OCI-LY3 (cell line): Measurements from ENCODE around the gene LINGO4.
A peak's percentile ranks its signal among the peaks of the same experiment; 100 is the strongest.
"Not testable (repeated sequence)": the region's sequence is repeated elsewhere in the genome, so short reads cannot be mapped to it uniquely, and the experiment has no call there.

Experiments used
- H2AFZ ChIP-seq: fragments of 200-600, 300-600 bp; shearing (Covaris generic); 2 replicates; pipeline ENCODE4 v1.6.0; 2014; ENCODE audit warnings: antibody characterized with exemption, low read depth, low read length
- H3K27ac ChIP-seq: fragments of 200-600, 300-600 bp; sonication (generic); 2 replicates; pipeline ENCODE4 v1.5.1; 2014; ENCODE audit warnings: mild to moderate bottlenecking, low read length, moderate library complexity, mixed read lengths
- H3K27me3 ChIP-seq: fragments of 200-600, 300-600 bp; sonication (generic); 2 replicates; pipeline ENCODE4 v1.6.1; 2014; ENCODE audit warnings: low read depth, low read length, mixed read lengths
- H3K36me3 ChIP-seq: fragments of 200-600, 300-600 bp; sonication (generic); replicated peaks from 2 replicates; pipeline ENCODE3; 2014; ENCODE audit warnings: low read depth, low read length, mixed read lengths
- H3K4me1 ChIP-seq: fragments of 300-600, 200-600 bp; sonication (generic); 2 replicates; pipeline ENCODE4 v1.6.1; 2014; ENCODE audit warnings: low read length, mixed read lengths
- H3K4me2 ChIP-seq: fragments of 200-600, 300-600 bp; sonication (generic); 2 replicates; pipeline ENCODE4 v1.6.1; 2014; ENCODE audit warnings: low read length, mixed read lengths
- H3K4me3 ChIP-seq: fragments of 300-600, 200-600 bp; sonication (generic); 2 replicates; pipeline ENCODE4 v1.5.1; 2014; ENCODE audit warnings: antibody characterized with exemption, mild to moderate bottlenecking, low read length, moderate library complexity
- H3K79me2 ChIP-seq: fragments of 300-600, 200-600 bp; shearing (Covaris generic); 2 replicates; pipeline ENCODE4 v1.6.1; 2014; ENCODE audit warnings: mild to moderate bottlenecking, low read length, mixed read lengths
- H3K9ac ChIP-seq: fragments of 300-600, 200-600 bp; shearing (Covaris generic); 2 replicates; pipeline ENCODE4 v1.6.0; 2014; ENCODE audit warnings: mild to moderate bottlenecking, low read length, moderate library complexity
- H3K9me3 ChIP-seq: fragments of 200-600, 300-600 bp; shearing (Covaris generic); 2 replicates; pipeline ENCODE4 v1.6.1; 2014; ENCODE audit warnings: low read length, mixed read lengths; ENCODE audit not compliant: insufficient read depth
- H4K20me1 ChIP-seq: fragments of 200-600, 300-600 bp; sonication (generic); 2 replicates; pipeline ENCODE4 v1.6.1; 2016; ENCODE audit warnings: low read length, mixed read lengths; ENCODE audit not compliant: insufficient read depth
- EZH2phosphoT487 ChIP-seq: fragments of 200-600 bp; shearing (Covaris generic); IDR thresholded peaks from 2 replicates; pipeline ENCODE4 v1.6.1; 2018; ENCODE audit warnings: antibody characterized with exemption, mixed run types, low read depth
- TF ChIP-seq, protein P1 (sequence below): fragments of 200-600, 300-600 bp; sonication (generic); IDR thresholded peaks from 2 replicates; pipeline ENCODE4 v1.5.1; 2014; ENCODE audit warnings: antibody characterized with exemption, low read length, low read depth

LINGO4 gene

DNA sequence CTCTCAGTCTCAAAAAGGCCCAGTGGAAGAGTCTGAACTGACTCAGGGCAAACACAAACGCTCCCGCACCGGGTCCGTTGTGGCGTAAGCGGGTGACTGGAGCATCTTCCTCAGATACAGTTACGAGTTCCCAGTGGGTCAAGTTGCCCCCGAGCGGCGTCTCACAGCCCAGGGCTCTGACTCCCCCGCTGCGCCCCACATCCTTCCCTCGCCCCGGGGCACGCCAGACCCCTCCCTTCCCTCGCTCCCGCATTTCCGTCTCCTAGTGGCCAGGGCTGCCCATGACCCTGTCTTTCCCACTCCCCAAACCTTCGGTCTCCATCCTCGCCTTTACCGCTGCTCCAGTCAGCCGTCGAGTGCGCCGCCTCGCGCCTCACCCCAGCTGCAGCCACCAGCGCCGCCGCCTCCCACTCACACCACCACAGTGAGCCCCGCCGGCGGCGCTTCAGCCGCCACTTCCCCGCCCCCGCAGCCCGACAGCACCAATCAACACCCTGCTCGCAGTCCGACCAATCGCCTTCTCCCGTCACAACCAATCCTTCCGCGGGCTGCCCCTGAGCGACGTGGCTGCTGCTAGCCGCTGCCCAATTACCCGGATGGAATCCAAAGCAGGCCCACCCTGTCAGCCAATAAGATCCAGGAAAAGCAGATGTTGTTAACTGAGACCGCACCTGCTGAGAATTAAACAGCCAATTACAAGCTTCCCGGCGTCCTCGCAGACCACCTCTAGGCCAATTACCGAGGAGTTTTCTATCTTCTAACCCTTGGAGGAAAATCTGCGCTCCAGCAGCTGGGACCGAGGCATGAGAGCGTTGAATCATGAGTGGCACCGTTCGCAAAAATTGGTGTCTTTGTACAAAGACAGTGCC lies 14.9 kb downstream of the LINGO4 start, which contains the start of gene TDRKH:
Gene TDRKH (minus strand): TSS at position 430 of the 869 bp plus-strand sequence. CDS start 7,478 bp downstream, outside the sequence.
- no peaks in the 10 kb centered on the region for H4K20me1 ChIP-seq
- no peaks in the 10 kb centered on the region for H3K9me3 ChIP-seq
- peak within 1 kb of the TSS; percentile 99 for H2AFZ ChIP-seq
- peak within 1 kb of the TSS; percentile 59 for H3K9ac ChIP-seq
- H3K27me3 ChIP-seq = no peaks in the 10 kb centered on the region
- no peaks in the 10 kb centered on the region for H3K36me3 ChIP-seq
- no peak within 1 kb of the TSS for H3K27ac ChIP-seq
- peak within 1 kb of the TSS; percentile 85 for H3K4me2 ChIP-seq
- peak within 1 kb of the TSS; percentile 88 for H3K4me3 ChIP-seq
- peaks cover 5% of the 10 kb centered on the region for H3K4me1 ChIP-seq
- no peaks in the 10 kb centered on the region for H3K79me2 ChIP-seq
- TF ChIP-seq EZH2phosphoT487 = no peak
- TF ChIP-seq, protein P1, sequence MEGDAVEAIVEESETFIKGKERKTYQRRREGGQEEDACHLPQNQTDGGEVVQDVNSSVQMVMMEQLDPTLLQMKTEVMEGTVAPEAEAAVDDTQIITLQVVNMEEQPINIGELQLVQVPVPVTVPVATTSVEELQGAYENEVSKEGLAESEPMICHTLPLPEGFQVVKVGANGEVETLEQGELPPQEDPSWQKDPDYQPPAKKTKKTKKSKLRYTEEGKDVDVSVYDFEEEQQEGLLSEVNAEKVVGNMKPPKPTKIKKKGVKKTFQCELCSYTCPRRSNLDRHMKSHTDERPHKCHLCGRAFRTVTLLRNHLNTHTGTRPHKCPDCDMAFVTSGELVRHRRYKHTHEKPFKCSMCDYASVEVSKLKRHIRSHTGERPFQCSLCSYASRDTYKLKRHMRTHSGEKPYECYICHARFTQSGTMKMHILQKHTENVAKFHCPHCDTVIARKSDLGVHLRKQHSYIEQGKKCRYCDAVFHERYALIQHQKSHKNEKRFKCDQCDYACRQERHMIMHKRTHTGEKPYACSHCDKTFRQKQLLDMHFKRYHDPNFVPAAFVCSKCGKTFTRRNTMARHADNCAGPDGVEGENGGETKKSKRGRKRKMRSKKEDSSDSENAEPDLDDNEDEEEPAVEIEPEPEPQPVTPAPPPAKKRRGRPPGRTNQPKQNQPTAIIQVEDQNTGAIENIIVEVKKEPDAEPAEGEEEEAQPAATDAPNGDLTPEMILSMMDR = peak; percentile 36

DNA sequence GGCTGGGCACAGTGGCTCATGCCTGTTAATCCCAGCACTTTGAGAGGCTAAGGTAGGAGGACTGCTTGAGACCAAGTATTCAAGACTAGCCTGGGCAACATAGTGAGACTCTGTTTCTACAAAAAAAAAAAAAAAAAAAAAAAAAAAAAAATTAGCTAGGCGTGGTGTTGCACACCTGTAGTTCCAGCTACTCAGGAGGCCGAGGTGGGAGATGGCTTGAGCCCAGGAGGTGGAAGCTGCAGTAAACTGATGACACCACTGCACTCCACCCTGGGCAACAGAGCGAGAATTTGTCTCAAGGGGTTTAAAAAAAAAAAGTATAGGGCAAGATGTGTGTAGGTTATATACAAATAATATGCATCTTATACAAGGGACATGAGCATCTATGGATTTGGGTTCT lies 17.5 kb downstream of the LINGO4 start:
- Histone ChIP-seq H3K4me2 (no peak overlapping the region), H3K4me3 (no peak overlapping the region), H3K27ac (no peak overlapping the region), H3K4me1 (peaks cover 5% of the 10 kb centered on the region), H2AFZ (no peak overlapping the region), H3K36me3 (no peaks in the 10 kb centered on the region), H3K9me3 (no peaks in the 10 kb centered on the region), H4K20me1 (no peaks in the 10 kb centered on the region), H3K9ac (no peak overlapping the region), H3K27me3 (peaks cover 3% of the 10 kb centered on the region; the same call in 1 of the 2 replicates), H3K79me2 (no peaks in the 10 kb centered on the region)
- TF ChIP-seq, protein P1 = no peak
- TF ChIP-seq EZH2phosphoT487 = no peak

DNA sequence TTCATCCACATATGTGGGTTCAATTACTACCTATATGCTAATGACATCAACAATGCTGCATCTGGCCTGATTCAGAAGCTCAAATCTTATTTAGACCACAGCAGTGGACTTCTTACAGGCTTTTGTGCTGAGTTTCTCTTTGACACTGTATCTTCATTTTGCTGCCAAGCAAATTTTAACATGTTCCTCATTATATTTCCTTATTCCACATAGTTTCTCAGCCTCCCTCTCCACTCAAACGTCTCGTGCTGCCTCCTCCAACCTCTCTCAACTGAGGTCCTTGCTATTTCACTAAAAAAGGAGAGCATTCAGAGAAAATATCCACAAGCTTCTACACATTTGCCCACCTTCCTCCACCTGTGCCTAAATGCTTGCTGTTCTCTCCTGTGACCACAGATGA lies 21.4 kb downstream of the LINGO4 start:
- Histone ChIP-seq H3K36me3 (no peaks in the 10 kb centered on the region), H3K4me3 (no peak overlapping the region), H3K27me3 (peaks cover 3% of the 10 kb centered on the region; the same call in 1 of the 2 replicates), H4K20me1 (no peaks in the 10 kb centered on the region), H3K9ac (no peak overlapping the region), H3K4me1 (0 out of 2 replicates have a peak, but pooled peaks cover 3% of the 10 kb centered on the region), H3K79me2 (no peaks in the 10 kb centered on the region), H3K4me2 (no peak overlapping the region), H3K27ac (no peak overlapping the region), H3K9me3 (no peaks in the 10 kb centered on the region), H2AFZ (no peak overlapping the region)
- TF ChIP-seq, protein P1 = no peak
- TF ChIP-seq EZH2phosphoT487 = no peak

DNA sequence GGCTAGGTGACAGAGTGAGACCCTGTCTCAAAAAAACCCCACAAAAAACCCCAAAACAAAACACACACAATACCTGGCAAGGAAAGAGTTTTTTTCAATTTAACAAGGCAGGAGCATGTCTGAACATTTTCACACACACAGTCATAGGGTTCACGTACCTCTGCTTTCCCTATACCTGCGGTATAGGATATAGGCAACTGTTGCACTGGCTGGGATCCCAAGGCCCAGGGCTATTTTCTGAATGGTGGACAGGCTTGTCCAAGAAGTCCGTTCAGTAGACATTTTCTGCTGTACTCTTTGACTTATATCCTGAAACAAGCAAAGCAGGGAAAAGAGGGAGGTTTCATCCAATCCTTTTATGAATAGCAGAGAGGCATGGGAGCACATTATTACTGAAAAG lies 22.5 kb downstream of the LINGO4 start:
- Histone ChIP-seq H3K27me3 (peaks cover 3% of the 10 kb centered on the region; the same call in 1 of the 2 replicates), H3K36me3 (no peaks in the 10 kb centered on the region), H3K27ac (no peak overlapping the region), H3K4me3 (no peak overlapping the region), H3K9ac (no peak overlapping the region), H3K4me2 (no peak overlapping the region), H3K79me2 (no peaks in the 10 kb centered on the region), H3K4me1 (0 out of 2 replicates have a peak, but pooled peaks cover 3% of the 10 kb centered on the region), H3K9me3 (no peaks in the 10 kb centered on the region), H4K20me1 (no peaks in the 10 kb centered on the region), H2AFZ (no peak overlapping the region)
- TF ChIP-seq, protein P1 = no peak
- TF ChIP-seq EZH2phosphoT487 = no peak

DNA sequence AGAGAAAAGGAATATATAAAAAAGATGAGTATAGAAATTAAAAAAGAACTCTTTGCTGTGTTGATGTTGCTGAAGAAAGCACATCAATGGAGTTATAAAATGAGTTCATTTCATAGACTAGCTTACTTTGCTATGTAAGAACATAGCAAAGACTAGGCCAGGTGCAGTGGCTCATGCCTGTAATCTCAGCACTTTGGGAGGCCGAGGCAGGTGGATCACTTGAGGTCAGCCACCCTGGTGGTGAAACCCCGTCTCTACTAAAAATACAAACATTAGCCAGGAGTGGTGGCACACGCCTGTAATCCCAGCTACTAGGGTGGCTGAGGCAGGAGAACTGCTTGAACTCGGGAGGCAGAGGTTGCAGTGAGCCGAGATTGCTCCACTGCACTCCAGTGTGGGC lies 23.2 kb downstream of the LINGO4 start:
- not testable (repeated sequence) for H3K9me3 ChIP-seq, H2AFZ ChIP-seq, H3K4me1 ChIP-seq, H3K27me3 ChIP-seq, H3K4me3 ChIP-seq, H3K4me2 ChIP-seq, H4K20me1 ChIP-seq, H3K79me2 ChIP-seq, H3K9ac ChIP-seq, H3K27ac ChIP-seq, H3K36me3 ChIP-seq

DNA sequence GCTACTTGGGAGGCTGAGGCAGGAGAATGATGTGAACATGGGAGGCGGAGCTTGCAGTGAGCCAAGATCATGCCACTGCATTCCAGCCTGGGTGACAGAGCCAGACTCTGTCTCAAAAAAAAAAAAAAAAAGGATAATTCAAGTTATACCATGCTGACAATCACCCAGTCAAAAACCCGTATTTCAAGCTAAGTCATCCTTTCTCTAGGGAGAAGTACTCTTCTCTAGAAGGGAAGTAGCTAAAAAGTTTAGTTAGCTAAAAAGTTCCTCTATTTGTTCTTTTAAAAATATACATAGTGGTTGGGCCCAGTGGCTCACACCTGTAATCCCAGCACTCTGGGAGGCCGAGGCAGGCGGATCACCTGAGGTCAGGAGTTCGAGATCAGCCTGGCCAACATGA lies 24.5 kb downstream of the LINGO4 start:
- H3K9me3 ChIP-seq = not testable (repeated sequence)

More for the DNA sequence above, 24.5 kb downstream of the LINGO4 start:
- not testable (repeated sequence) for H4K20me1 ChIP-seq, H3K4me1 ChIP-seq, H2AFZ ChIP-seq, H3K27me3 ChIP-seq, H3K36me3 ChIP-seq, H3K9ac ChIP-seq, H3K4me2 ChIP-seq, H3K79me2 ChIP-seq, H3K27ac ChIP-seq, H3K4me3 ChIP-seq
